ENCODE results near the gene PRKCE. TPM values are rescaled to one million over a fixed set of nuclear protein-coding genes. Genes with fewer than 3 reads are reported as not detected.

PRKCE gene
- total and polyA plus RNA-seq, 2 experiments from 2014 or later: 0.94 to 1.2 TPM

- Histone ChIP-seq H3K27me3 (ENCODE audit: insufficient read depth) (no peaks in the 10 kb centered on the region), H3K4me3 (no peak overlapping the region), H4K20me1 (replicated peaks; ENCODE audit: insufficient read depth) (no peaks in the 10 kb centered on the region), H3K79me2 (replicated peaks; ENCODE audit: insufficient read depth) (no peaks in the 10 kb centered on the region), H3F3A (replicated peaks; ENCODE audit: low read depth) (no peaks in the 10 kb centered on the region), H3K4me2 (peak overlapping the region; percentile 13), H2AFZ (no peak overlapping the region), H3K4me1 (ENCODE audit: insufficient read depth) (peaks cover 21% of the 10 kb centered on the region), H3K27ac (ENCODE audit: low read depth) (peak overlapping the region; percentile 84), H3K36me3 (ENCODE audit: insufficient read depth) (no peaks in the 10 kb centered on the region), H3K9me2 (ENCODE audit: insufficient read depth) (peaks cover 14% of the 10 kb centered on the region; the same call in 1 of the 2 replicates)
- Mint-ChIP-seq H3K4me1 (peaks cover 44% of the 10 kb centered on the region), H3K9me3 (no peaks in the 10 kb centered on the region; the same call in 2 of the 3 replicates), H3K36me3 (ENCODE audit: low read depth) (no peaks in the 10 kb centered on the region), H3K27ac (peak overlapping the region; percentile 76), H3K4me3 (peak overlapping the region; percentile 27; the same call in 1 of the 3 replicates), H3K27me3 (ENCODE audit: insufficient read depth, low read depth, poor library complexity) (peaks cover 8% of the 10 kb centered on the region)
- DNase-seq (ENCODE audit: low spot score) (peak; percentile 65), ATAC-seq (peak; percentile 78)
- TF ChIP-seq ZNF462 (CRISPR knock-in tag; IDR thresholded peaks at IDR 0.05) (peak; percentile 89), CREB1 (CRISPR knock-in tag; IDR thresholded peaks at IDR 0.05; ENCODE audit: low read depth) (peak; percentile 55; the same call in 1 of the 2 replicates), CTCF (conservative IDR thresholded peaks at IDR 0.05; ENCODE audit: low read depth in 2 of 2) (peak; percentile 15 to 21; a peak in 2 of 4 replicates), ETS1 (IDR thresholded peaks at IDR 0.05) (no peak)
Observed at GRCh38 chr2:46229134-46230063, 577.9 kb downstream of the PRKCE start.
